ENCODE results near the gene CBX7. TPM values are rescaled to one million over a fixed set of nuclear protein-coding genes. Genes with fewer than 3 reads are reported as not detected.

Gene CBX7
- total and polyA plus RNA-seq, 9 of the 15 experiments (the other 6 are each of a cell fraction or from before 2014, with no cell fraction given): 0.04 to 5.2 (median 2.8) TPM

DNA sequence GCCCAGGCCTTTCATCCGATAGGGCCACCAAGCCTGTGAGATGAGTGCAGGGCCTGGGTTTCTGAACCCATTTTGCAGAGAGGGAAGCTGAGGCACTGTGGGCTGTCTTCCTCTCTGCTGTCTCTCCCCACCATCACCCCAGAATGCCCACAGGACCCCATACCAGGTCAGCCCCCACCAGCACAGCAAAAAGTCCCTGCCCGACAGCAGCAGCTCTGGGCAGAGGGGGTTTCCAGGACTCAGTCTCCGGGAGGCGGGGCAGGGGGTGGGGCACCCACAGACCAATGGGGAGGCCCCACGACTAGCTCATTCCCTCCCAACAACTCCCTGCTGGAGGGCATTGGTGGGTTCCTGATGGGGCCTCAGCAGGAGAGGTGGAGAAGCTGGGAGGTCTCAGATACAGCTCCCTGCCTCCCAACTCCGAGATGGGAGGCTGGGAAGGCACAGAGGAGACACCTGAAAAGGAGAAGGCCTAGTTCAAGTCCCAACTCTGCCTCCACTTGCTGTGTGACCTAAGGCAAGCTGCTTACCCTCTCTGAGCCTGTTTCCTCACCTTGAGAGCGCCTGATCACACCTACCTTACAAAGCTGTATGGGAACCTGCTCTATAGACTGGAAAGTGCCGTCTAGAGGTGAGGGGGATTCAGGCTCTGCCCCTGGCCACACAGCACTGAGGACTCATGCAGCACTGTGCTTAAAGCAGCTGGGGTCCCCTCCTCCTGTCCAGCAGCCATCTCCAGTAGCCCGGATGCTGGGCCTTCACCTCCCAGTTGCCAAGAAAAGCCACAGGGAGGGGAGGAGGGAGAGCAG lies 3.5 kb downstream of the CBX7 start (continued):
- TF ChIP-seq ZKSCAN1 (IDR thresholded peaks at IDR 0.05; ENCODE audit: low read depth, low read length) (no peak), ARID4B (CRISPR knock-in tag; IDR thresholded peaks at IDR 0.05) (no peak), SMARCA5 (IDR thresholded peaks at IDR 0.05) (peak; percentile 67)

DNA sequence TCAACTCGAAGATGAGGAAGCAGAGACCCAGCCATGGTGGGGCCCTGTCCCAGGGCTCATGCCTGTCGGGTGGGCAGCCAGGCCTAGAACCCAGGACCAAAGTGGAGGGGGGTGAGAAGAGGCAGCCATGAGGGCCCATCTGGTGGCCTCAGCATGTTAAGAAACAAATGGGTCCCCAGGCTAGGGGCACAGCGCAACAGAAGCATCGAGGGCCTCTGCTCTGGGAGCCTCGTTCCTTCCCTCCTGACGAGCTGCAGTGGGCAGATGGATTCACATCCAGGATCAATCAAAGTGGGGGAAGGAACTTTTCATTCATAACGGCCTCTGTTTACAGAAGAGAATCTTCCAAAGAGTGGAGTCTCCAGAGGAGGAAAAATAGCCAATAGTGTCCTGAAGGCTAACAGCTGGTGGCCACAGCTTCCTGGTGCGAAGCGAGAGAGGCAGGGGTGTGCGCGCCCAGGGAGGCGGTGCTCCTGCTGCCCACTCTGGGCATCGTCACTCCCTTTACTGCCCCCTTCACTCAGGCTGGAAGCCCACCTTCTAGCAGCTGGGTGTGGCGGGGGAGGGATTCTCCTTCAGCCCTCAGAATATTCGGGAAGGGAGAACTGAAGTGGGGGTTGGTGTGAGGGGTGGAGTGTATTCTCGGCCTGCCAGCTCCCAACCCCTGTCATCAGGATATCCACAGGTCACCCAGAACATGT lies 4.3 kb downstream of the CBX7 start:
- DNase-seq (ENCODE audit: extremely low read depth in 1 of 4, low spot score in 3 of 4): no peak
- Histone ChIP-seq H3K9me3 (replicated peaks; ENCODE audit: control insufficient read depth, insufficient read depth, low read depth, low read length) (no peaks in the 10 kb centered on the region), H3K4me3 (no peak overlapping the region), H3K27ac (ENCODE audit: extremely low read depth, low read depth, low read length) (no peak overlapping the region), H4K20me1 (replicated peaks; ENCODE audit: control insufficient read depth, insufficient read depth, low read length) (no peaks in the 10 kb centered on the region), H3K9me1 (ENCODE audit: control insufficient read depth, insufficient read depth, low read length) (no peaks in the 10 kb centered on the region), H3K27me3 (ENCODE audit: control insufficient read depth in 2 of 2, insufficient read depth in 2 of 2, low read length in 2 of 2) (no peaks in the 10 kb centered on the region), H3K79me2 (ENCODE audit: control insufficient read depth, insufficient read depth, low read length) (no peaks in the 10 kb centered on the region; the same call in 2 of the 3 replicates), H3K9ac (ENCODE audit: insufficient read depth in 1 of 2, low read depth in 2 of 2, low read length in 2 of 2) (0 out of 4 replicates have a peak overlapping the region, but pooled peaks of 1 of the 2 experiments have one; percentile 52), H2AFZ (ENCODE audit: low read depth, low read length) (no peak overlapping the region), H3K4me2 (ENCODE audit: insufficient read depth, low read length) (no peak overlapping the region), H3K36me3 (ENCODE audit: control insufficient read depth, insufficient read depth, low read length) (no peaks in the 10 kb centered on the region), H3K4me1 (replicated peaks in 1 of 2; ENCODE audit: control insufficient read depth in 2 of 2, insufficient read depth in 2 of 2, low read length in 2 of 2) (peaks cover 7 to 51% of the 10 kb centered on the region in 2 experiments; a peak in 4 of 5 replicates)
- POLR2A ChIA-PET: interaction anchor here (0.6 to 2.3 kb wide), 5 partner anchors 19 to 890 kb away, joined by 3 to 12 read pairs (median 3); no protein-coding TSS in a partner anchor
- ATAC-seq: no peak
- in situ Hi-C loops (cut with MboI) (no loop called here), intact Hi-C loops (cut with micrococcal nuclease) (no loop called here)
- WGBS (ENCODE audit: insufficient coverage, low coverage, missing lambda C conversion rate): 56% methylated on average over 9 of the region's 16 CpGs
- BruUV-seq (replicated peaks): TSS peak; percentile 24
- FAIRE-seq: no peak
- CTCF ChIA-PET (ENCODE audit: low intra/inter-chr PET ratio): no interaction called here
- TF ChIP-seq ZNF57 (CRISPR knock-in tag; IDR thresholded peaks at IDR 0.05) (no peak), KLF13 (tag; IDR thresholded peaks at IDR 0.05; ENCODE audit: borderline replicate concordance, low read depth) (no peak), HMGXB4 (CRISPR knock-in tag; IDR thresholded peaks at IDR 0.05) (no peak), ZBTB17 (CRISPR knock-in tag; IDR thresholded peaks at IDR 0.05) (no peak)
- TF ChIP-seq, protein P1, sequence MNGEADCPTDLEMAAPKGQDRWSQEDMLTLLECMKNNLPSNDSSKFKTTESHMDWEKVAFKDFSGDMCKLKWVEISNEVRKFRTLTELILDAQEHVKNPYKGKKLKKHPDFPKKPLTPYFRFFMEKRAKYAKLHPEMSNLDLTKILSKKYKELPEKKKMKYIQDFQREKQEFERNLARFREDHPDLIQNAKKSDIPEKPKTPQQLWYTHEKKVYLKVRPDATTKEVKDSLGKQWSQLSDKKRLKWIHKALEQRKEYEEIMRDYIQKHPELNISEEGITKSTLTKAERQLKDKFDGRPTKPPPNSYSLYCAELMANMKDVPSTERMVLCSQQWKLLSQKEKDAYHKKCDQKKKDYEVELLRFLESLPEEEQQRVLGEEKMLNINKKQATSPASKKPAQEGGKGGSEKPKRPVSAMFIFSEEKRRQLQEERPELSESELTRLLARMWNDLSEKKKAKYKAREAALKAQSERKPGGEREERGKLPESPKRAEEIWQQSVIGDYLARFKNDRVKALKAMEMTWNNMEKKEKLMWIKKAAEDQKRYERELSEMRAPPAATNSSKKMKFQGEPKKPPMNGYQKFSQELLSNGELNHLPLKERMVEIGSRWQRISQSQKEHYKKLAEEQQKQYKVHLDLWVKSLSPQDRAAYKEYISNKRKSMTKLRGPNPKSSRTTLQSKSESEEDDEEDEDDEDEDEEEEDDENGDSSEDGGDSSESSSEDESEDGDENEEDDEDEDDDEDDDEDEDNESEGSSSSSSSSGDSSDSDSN (IDR thresholded peaks at IDR 0.05; ENCODE audit: borderline replicate concordance in 1 of 2, low read depth in 2 of 2, low read length in 2 of 2): no peak

Measured in K562 (cell line).